ENCODE measurements around the gene SRGAP2. TPM values are rescaled to one million over a fixed set of nuclear protein-coding genes. Genes with fewer than 3 reads are reported as not detected.

The SRGAP2 gene
- total RNA-seq: 66.9 and 114 TPM in 2 replicates

DNA sequence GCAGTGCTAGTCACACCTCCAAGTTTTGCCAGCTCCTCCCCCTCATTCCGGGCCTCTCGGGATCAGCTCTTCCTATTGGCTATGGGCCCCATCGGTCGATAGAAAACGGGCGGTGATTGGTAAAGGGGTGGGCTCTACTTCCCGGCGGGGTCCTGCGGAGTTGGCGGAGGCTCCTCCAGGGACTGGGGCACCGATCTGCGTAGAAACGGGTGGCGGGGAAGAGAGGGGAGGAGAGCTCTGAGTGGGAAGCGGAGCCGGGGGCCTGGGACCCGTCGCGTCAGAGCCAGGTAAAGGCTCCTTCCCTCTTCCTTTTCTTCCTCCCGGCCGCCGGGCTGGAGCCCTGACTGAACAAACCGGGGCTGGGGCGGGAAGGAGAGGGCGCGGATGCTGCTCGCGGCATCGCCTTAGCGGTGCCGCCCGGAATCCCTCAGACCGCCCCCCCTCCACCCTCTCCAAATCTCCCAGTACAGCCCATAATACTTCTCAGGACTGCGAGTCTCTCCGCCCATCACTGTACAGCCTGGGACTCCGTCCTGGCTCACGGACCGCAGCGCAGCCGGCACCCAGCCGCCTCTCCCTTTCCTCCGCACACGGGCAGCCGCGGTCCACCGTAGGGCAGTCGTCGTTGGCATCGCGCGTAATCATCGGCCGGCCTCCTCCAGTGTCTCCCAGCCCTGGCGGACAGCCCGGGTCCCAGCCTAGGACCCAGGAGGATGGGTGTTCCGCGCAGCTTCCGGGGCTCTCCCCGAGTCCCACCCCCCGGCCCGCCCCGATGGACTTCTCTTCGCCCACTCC lies at the start of gene SRGAP2:
Gene SRGAP2 (plus strand): TSS at position 178 of the 795 bp plus-strand sequence. CDS start 2,430 bp downstream, outside the sequence.

DNA sequence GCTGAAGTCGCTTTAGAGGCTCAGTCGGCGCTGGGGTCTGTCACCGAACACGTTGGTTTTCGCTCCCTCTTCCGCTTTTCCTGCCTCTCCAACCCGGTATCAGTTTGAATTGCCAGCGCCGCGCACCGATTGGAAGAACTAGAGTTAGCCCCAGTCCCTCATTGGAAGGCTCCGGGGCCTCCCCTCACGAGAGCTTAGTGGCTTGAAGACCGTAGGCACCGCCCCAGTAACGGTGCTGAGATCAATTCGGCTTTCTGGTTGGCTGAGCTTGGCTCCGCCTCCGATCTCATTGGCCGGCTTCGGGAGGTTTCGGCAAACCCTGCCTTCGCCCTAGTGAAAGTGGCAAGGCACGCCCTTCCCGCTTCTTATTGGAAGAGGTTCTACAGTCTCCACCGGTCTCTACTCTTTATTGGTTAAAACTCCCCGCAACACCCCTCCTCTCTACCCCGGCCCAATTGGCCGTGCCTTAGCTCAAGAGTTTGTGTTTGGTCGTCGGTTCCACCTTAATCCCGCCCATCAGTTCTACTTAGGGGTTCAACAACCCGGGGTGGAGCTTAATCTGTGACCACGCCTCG lies 465 bp upstream of the SRGAP2 start, which contains the start of gene FAM72A:
Gene FAM72A (minus strand): TSS at position 51 of the 575 bp plus-strand sequence. CDS start 814 bp downstream, outside the sequence.

Other genes starting within 250 kb of the SRGAP2 start
- gene RAB7B, start 200.1 kb upstream of the SRGAP2 start, total RNA-seq: 0.09 and 0.47 TPM in 2 replicates
- gene CTSE, start 179.6 kb upstream of the SRGAP2 start, total RNA-seq: 0.27 TPM in 1 of 2 replicates, not detected in the other
- gene RHEX, start 150.4 kb upstream of the SRGAP2 start, total RNA-seq: not detected in 2 replicates
- under 0.01 TPM in 1 of 2 replicates, not detected in the other for gene AVPR1B, start 86.2 kb upstream of the SRGAP2 start, total RNA-seq
- gene FAM72A, start 702 bp upstream of the SRGAP2 start, total RNA-seq: 2.5 and 4.6 TPM in 2 replicates

Data from endothelial cell of coronary artery (primary cell).